SK-N-SH (cell line): ENCODE results near the gene CDKL4.
"Not testable (repeated sequence)": the region's sequence is repeated elsewhere in the genome, so short reads cannot be mapped to it uniquely, and the experiment has no call there.

ENCODE experiments used
- EZH2phosphoT487 ChIP-seq: fragments of 200-600 bp; sonication (generic); IDR thresholded peaks from 2 replicates; pipeline ENCODE4 v1.6.1; 2017; ENCODE audit warnings: low read depth, mixed run types, mild to moderate bottlenecking, antibody characterized with exemption, moderate library complexity, borderline replicate concordance
- FOXM1 ChIP-seq: IDR thresholded peaks from 2 replicates; pipeline ENCODE4 v1.4.0; 2012; ENCODE audit warnings: low read depth, mild to moderate bottlenecking
- GABPA ChIP-seq: IDR thresholded peaks from 2 replicates; pipeline ENCODE4 v1.4.0; 2012; ENCODE audit warnings: low read depth, mild to moderate bottlenecking
- NFIC ChIP-seq: IDR thresholded peaks from 2 replicates; pipeline ENCODE4 v1.4.0; 2012; ENCODE audit warnings: borderline replicate concordance
- POLR2AphosphoS5 ChIP-seq: IDR thresholded peaks from 2 replicates; pipeline ENCODE4 v1.6.1; 2012; ENCODE audit warnings: low read depth, low read length
- TF ChIP-seq, protein P1 (sequence below): IDR thresholded peaks from 2 replicates; pipeline ENCODE4 v1.6.1; 2012; ENCODE audit warnings: mild to moderate bottlenecking, low read depth, low read length, moderate library complexity
- TF ChIP-seq, protein P2 (sequence below): IDR thresholded peaks from 2 replicates; pipeline ENCODE4 v1.4.0; 2012; ENCODE audit warnings: low read depth, borderline replicate concordance
- TF ChIP-seq, protein P3 (sequence below): IDR thresholded peaks from 2 replicates; pipeline ENCODE4 v1.4.0; 2012; ENCODE audit warnings: low read depth
- TF ChIP-seq, protein P4 (sequence below): fragments of 200-600 bp; sonication (generic); IDR thresholded peaks from 2 replicates; pipeline ENCODE4 v1.6.1; 2017; ENCODE audit warnings: antibody characterized with exemption, mild to moderate bottlenecking, moderate library complexity

DNA sequence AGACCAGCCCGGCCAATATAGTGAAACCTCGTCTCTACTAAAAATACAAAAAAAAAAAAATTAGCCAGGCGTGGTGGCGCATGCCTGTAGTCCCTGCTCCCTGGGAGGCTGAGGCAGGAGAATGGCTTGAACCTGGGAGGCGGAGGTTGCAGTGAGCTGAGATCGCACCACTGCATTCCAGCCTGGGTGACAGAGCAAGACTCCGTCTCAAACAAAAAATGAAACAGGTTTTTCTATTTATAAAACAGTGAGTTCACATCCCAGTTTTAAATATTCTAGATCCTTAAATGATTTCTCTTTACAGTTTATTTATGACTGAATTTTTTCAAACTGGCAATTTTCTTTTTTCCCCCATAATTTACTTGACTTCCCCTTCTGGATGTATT lies 102.8 kb downstream of the CDKL4 start:
- TF ChIP-seq, protein P1, sequence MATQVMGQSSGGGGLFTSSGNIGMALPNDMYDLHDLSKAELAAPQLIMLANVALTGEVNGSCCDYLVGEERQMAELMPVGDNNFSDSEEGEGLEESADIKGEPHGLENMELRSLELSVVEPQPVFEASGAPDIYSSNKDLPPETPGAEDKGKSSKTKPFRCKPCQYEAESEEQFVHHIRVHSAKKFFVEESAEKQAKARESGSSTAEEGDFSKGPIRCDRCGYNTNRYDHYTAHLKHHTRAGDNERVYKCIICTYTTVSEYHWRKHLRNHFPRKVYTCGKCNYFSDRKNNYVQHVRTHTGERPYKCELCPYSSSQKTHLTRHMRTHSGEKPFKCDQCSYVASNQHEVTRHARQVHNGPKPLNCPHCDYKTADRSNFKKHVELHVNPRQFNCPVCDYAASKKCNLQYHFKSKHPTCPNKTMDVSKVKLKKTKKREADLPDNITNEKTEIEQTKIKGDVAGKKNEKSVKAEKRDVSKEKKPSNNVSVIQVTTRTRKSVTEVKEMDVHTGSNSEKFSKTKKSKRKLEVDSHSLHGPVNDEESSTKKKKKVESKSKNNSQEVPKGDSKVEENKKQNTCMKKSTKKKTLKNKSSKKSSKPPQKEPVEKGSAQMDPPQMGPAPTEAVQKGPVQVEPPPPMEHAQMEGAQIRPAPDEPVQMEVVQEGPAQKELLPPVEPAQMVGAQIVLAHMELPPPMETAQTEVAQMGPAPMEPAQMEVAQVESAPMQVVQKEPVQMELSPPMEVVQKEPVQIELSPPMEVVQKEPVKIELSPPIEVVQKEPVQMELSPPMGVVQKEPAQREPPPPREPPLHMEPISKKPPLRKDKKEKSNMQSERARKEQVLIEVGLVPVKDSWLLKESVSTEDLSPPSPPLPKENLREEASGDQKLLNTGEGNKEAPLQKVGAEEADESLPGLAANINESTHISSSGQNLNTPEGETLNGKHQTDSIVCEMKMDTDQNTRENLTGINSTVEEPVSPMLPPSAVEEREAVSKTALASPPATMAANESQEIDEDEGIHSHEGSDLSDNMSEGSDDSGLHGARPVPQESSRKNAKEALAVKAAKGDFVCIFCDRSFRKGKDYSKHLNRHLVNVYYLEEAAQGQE, result not testable (repeated sequence)
- not testable (repeated sequence) for TF ChIP-seq GABPA, EZH2phosphoT487, NFIC, FOXM1, POLR2AphosphoS5
- TF ChIP-seq, protein P2, sequence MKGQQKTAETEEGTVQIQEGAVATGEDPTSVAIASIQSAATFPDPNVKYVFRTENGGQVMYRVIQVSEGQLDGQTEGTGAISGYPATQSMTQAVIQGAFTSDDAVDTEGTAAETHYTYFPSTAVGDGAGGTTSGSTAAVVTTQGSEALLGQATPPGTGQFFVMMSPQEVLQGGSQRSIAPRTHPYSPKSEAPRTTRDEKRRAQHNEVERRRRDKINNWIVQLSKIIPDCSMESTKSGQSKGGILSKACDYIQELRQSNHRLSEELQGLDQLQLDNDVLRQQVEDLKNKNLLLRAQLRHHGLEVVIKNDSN, result not testable (repeated sequence)
- TF ChIP-seq, protein P3, sequence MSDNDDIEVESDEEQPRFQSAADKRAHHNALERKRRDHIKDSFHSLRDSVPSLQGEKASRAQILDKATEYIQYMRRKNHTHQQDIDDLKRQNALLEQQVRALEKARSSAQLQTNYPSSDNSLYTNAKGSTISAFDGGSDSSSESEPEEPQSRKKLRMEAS, result not testable (repeated sequence)
- TF ChIP-seq, protein P4, sequence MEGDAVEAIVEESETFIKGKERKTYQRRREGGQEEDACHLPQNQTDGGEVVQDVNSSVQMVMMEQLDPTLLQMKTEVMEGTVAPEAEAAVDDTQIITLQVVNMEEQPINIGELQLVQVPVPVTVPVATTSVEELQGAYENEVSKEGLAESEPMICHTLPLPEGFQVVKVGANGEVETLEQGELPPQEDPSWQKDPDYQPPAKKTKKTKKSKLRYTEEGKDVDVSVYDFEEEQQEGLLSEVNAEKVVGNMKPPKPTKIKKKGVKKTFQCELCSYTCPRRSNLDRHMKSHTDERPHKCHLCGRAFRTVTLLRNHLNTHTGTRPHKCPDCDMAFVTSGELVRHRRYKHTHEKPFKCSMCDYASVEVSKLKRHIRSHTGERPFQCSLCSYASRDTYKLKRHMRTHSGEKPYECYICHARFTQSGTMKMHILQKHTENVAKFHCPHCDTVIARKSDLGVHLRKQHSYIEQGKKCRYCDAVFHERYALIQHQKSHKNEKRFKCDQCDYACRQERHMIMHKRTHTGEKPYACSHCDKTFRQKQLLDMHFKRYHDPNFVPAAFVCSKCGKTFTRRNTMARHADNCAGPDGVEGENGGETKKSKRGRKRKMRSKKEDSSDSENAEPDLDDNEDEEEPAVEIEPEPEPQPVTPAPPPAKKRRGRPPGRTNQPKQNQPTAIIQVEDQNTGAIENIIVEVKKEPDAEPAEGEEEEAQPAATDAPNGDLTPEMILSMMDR, result not testable (repeated sequence)
